Endodermal cell (in vitro differentiated cells): Measurements from ENCODE around the gene ARID3C. TPM values are rescaled to one million over a fixed set of nuclear protein-coding genes. Genes with fewer than 3 reads are reported as not detected.
A peak's percentile ranks its signal among the peaks of the same experiment; 100 is the strongest.

ENCODE experiments used
- DNase-seq: peaks from one replicate; pipeline ENCODE4 v3.0.0-alpha.2; 2017
- H3K27ac ChIP-seq: 2 replicates; pipeline ENCODE4 v1.5.1; 2013; ENCODE audit warnings: mild to moderate bottlenecking, low read depth, low read length, moderate library complexity
- H3K27me3 ChIP-seq: 2 replicates; pipeline ENCODE4 v1.6.1; 2013; ENCODE audit warnings: mild to moderate bottlenecking, low read length, moderate library complexity; ENCODE audit not compliant: insufficient read depth, control insufficient read depth, poor library complexity, severe bottlenecking
- H3K36me3 ChIP-seq: 2 replicates; pipeline ENCODE4 v1.7.0; 2013; ENCODE audit warnings: mild to moderate bottlenecking, low read length, moderate library complexity; ENCODE audit not compliant: control insufficient read depth, insufficient read depth
- H3K4me1 ChIP-seq: one replicate; pipeline ENCODE4 v1.7.0; 2013; ENCODE audit warnings: low read length; ENCODE audit not compliant: control insufficient read depth, insufficient read depth
- H3K4me3 ChIP-seq: 2 replicates; pipeline ENCODE4 v1.5.1; 2013; ENCODE audit warnings: mild to moderate bottlenecking, low read length, moderate library complexity
- H3K9ac ChIP-seq: 2 replicates; pipeline ENCODE4 v1.6.1; 2013; ENCODE audit warnings: mild to moderate bottlenecking, low read length, moderate library complexity; ENCODE audit not compliant: poor library complexity, severe bottlenecking; ENCODE audit errors: extremely low read depth
- H3K9me3 ChIP-seq: 2 replicates; pipeline ENCODE4 v1.6.1; 2013; ENCODE audit warnings: mild to moderate bottlenecking, low read length, moderate library complexity; ENCODE audit not compliant: control insufficient read depth
- H3K27ac Mint-ChIP-seq: 2 replicates; pipeline ENCODE4 v1.8.0; 2020; ENCODE audit warnings: mixed read lengths
- H3K27me3 Mint-ChIP-seq: 2 replicates; pipeline ENCODE4 v1.8.0; 2021; ENCODE audit warnings: mild to moderate bottlenecking, mixed read lengths; ENCODE audit not compliant: insufficient read depth
- H3K36me3 Mint-ChIP-seq: 2 replicates; pipeline ENCODE4 v1.8.0; 2020; ENCODE audit warnings: low read depth, mixed read lengths
- H3K4me1 Mint-ChIP-seq: 2 replicates; pipeline ENCODE4 v1.8.0; 2020; ENCODE audit warnings: mixed read lengths
- H3K4me3 Mint-ChIP-seq: 2 replicates; pipeline ENCODE4 v1.8.0; 2020; ENCODE audit warnings: mild to moderate bottlenecking, moderate library complexity, mixed read lengths
- H3K9me3 Mint-ChIP-seq: 2 replicates; pipeline ENCODE4 v1.8.0; 2020; ENCODE audit warnings: mild to moderate bottlenecking, mixed read lengths
- WGBS, 2 experiments: methylation state at CpG; one replicate each; pipeline versions ENCODE4 v1.1.5 to v1.1.7; 2013; ENCODE audit warnings: missing lambda C conversion rate in 2 of 2, mixed read lengths in 1 of 2; ENCODE audit not compliant: insufficient coverage in 1 of 2, insufficient read length in 1 of 2; 5-methylcytosine and 5-hydroxymethylcytosine counted together
- total RNA-seq, 2 donors: library from RNA; stranded (reverse); fragmentation: NEBNext Ultra II Directional in 1 of 2; extraction: Animal tissue kit (Norgen Biotek cat#: 25700) in 1 of 2; gene quantifications; 2 replicates in 1 of 2; 3 replicates in 1 of 2; pipeline ENCODE4 v1.2.1, GENCODE V29; 2021
- TF ChIP-seq, protein P1 (sequence below): fragments of 200-600 bp; sonication (generic); conservative IDR thresholded peaks from 2 replicates; pipeline ENCODE4 v1.5.0; 2021; ENCODE audit warnings: antibody characterized with exemption, mild to moderate bottlenecking

The ARID3C gene
- total RNA-seq, 2 donors from 2014 or later = 0.31 to 0.80 TPM

DNA sequence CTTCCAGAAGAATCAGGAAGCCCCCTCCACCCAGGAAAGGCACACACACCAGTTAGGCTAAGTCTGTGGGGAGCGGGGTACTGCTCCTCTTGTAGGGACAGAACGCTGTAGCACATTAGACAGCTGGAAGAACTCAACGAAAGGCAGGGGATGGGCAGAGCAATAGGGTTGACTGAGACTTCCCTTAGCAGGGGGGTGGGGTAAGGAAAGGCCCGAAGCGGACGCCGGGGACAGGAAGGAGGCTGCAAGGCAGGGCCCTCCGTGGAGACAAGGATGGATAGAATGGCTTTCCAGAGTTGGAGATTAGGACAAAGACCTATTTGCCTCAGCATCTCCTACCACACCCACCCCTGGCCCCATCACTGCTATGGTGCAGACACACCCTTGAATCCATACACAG lies 53.6 kb downstream of the ARID3C start:
- H3K4me1 ChIP-seq = peaks cover 8% of the 10 kb centered on the region
- no peaks in the 10 kb centered on the region for H3K36me3 Mint-ChIP-seq
- H3K9me3 Mint-ChIP-seq = no peaks in the 10 kb centered on the region
- H3K9ac ChIP-seq = no peak overlapping the region
- H3K4me1 Mint-ChIP-seq = peaks cover 21% of the 10 kb centered on the region
- H3K4me3 Mint-ChIP-seq = no peak overlapping the region
- H3K27me3 ChIP-seq = peaks cover 39% of the 10 kb centered on the region
- H3K27ac Mint-ChIP-seq = no peak overlapping the region
- no peak overlapping the region for H3K4me3 ChIP-seq
- H3K27me3 Mint-ChIP-seq = peaks cover 58% of the 10 kb centered on the region
- TF ChIP-seq, protein P1, sequence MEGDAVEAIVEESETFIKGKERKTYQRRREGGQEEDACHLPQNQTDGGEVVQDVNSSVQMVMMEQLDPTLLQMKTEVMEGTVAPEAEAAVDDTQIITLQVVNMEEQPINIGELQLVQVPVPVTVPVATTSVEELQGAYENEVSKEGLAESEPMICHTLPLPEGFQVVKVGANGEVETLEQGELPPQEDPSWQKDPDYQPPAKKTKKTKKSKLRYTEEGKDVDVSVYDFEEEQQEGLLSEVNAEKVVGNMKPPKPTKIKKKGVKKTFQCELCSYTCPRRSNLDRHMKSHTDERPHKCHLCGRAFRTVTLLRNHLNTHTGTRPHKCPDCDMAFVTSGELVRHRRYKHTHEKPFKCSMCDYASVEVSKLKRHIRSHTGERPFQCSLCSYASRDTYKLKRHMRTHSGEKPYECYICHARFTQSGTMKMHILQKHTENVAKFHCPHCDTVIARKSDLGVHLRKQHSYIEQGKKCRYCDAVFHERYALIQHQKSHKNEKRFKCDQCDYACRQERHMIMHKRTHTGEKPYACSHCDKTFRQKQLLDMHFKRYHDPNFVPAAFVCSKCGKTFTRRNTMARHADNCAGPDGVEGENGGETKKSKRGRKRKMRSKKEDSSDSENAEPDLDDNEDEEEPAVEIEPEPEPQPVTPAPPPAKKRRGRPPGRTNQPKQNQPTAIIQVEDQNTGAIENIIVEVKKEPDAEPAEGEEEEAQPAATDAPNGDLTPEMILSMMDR = no peak
- H3K27ac ChIP-seq = peak overlapping the region; percentile 32
- no peaks in the 10 kb centered on the region for H3K36me3 ChIP-seq
- DNase-seq = no peak
- WGBS, 2 experiments = 82 to 89% methylated on average over 4 to 8 of the region's 8 CpGs
- H3K9me3 ChIP-seq = no peaks in the 10 kb centered on the region

DNA sequence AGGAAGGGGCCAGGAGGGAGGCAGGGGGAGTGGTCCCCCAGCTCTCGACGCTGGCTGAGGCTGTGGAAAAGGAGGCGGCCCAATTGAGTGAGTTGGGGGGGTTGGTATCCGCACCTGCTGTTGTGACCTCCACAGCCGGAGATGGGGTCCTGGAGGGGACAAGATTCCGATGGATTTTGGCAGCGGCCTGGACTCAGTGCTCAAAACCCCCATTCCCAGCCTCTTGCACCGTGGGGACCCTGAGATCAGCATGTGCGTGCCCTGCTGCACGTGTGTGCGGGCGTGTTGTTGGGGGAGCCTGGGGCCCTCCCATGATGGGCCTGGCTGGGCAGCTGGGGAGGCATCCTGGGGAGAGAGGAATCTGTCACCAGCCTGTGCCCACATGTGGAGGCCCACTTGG lies 54.3 kb downstream of the ARID3C start:
- Mint-ChIP-seq H3K36me3 (no peaks in the 10 kb centered on the region), H3K9me3 (no peaks in the 10 kb centered on the region), H3K27ac (no peak overlapping the region), H3K27me3 (peaks cover 51% of the 10 kb centered on the region), H3K4me3 (no peak overlapping the region), H3K4me1 (peaks cover 21% of the 10 kb centered on the region)
- DNase-seq = no peak
- Histone ChIP-seq H3K4me3 (no peak overlapping the region), H3K36me3 (no peaks in the 10 kb centered on the region), H3K9ac (no peak overlapping the region), H3K9me3 (no peaks in the 10 kb centered on the region), H3K27me3 (peaks cover 37% of the 10 kb centered on the region), H3K27ac (peak overlapping the region; percentile 32), H3K4me1 (peaks cover 8% of the 10 kb centered on the region)
- WGBS, 2 experiments = 87 to 92% methylated on average over 3 to 12 of the region's 12 CpGs
- TF ChIP-seq, protein P1 = no peak

DNA sequence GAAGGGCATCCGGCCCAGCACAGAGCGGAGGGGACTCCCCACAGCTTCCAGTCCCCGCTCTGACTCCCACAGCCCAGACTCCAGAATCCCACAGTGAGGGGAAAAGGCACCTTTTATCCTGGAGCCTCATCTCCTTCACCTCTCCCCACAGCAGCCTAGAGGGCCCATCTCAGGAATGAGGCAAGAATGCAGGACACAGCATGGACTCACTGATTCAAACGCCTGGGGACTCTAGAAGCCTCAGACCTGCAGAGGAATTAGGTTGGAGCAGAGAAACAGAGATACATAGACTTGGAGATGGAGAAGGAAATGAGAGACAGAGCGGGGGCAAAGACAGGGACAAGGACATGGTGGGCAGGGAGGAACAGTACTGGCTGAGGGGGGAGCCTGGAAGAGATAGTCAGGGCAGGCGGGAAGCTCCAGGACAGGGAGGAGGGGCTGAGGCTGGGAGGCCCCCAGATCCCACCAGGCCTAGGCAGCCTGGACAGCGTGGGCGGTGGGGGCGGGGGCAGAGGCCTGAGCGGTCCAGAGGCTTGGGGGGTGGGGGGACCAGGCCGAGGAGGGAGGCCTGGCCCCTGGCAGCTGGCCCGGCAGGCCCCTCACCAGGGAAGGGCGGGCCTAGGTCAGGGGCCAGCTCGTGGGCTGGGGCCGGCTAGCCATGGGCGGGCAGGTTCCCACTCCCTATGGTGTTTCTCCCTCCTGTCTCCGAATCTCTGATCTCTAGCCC lies 55.1 kb downstream of the ARID3C start:
- H3K9me3 ChIP-seq = no peaks in the 10 kb centered on the region
- Mint-ChIP-seq H3K4me1 (peaks cover 15% of the 10 kb centered on the region), H3K27me3 (peaks cover 43% of the 10 kb centered on the region), H3K9me3 (no peaks in the 10 kb centered on the region), H3K4me3 (no peak overlapping the region), H3K36me3 (no peaks in the 10 kb centered on the region), H3K27ac (no peak overlapping the region)
- TF ChIP-seq, protein P1 = no peak
- H3K9ac ChIP-seq = no peak overlapping the region
- no peak for DNase-seq
- peaks cover 6% of the 10 kb centered on the region for H3K4me1 ChIP-seq
- H3K4me3 ChIP-seq = no peak overlapping the region
- H3K27ac ChIP-seq = no peak overlapping the region
- 65 to 79% methylated on average over 7 to 16 of the region's 17 CpGs for WGBS, 2 experiments
- no peaks in the 10 kb centered on the region for H3K36me3 ChIP-seq
- H3K27me3 ChIP-seq = peaks cover 29% of the 10 kb centered on the region
